HG03175 (cell line): Measurements from ENCODE around the gene IREB2.
A peak's percentile ranks its signal among the peaks of the same experiment; 100 is the strongest.

Experiments
- ATAC-seq: cut with Tn5 transposase; IDR thresholded peaks from one replicate; pipeline ENCODE4 v1.9.1; 2021; ENCODE audit warnings: mild to moderate bottlenecking, moderate library complexity; ENCODE audit not compliant: unreplicated experiment

Gene IREB2

GRCh38 chr15:78540141-78540870, 102.3 kb downstream of the IREB2 start, which contains the start of gene PSMA4:
Gene PSMA4, plus strand, starts transcription at chr15:78540444. Its CDS starts 1,484 bp downstream, at chr15:78541928.
- peak; percentile 78 for ATAC-seq

DNA sequence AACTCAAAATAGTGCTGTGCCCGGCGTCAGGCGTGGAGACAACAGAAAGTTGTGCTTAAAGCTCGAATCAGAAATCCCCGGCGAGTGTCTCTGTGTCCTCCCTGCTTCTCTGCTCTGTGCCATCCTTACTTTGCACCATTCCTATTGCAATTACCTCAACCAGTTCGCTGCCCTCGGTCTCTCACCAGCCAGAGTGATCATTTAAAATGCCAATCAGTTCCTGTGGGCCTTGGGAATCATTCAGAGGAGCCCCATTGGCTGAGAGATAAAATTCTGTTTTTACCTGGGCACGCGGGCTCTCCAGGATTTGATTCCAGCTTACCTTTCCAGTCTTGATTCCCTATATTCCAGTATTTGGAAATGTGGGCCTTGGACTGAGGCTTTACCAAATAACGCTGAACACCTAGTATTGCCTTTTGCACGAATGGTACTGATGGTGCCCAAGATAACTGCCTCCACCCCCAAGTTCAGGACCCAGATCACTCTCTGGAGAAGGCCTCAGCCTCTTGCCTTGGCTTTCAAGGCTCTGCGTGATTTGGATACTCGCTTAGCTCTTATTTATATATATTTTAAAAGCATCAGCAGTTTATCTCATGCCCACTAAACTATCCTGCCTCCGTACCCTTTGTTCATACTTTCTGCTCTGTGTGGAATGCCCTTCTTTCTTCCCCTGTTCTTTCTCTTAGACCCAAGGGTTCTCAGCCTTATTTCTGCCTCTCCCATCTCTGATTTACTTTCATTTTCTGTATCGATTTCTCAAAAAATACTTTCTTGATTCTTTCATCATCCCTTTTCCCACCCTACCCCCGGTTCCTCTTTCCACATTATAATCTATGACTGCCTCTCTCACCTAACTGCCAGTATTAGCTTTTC, 103.1 kb downstream of the IREB2 start:
- no peak for ATAC-seq

- ATAC-seq = no peak
Measured at GRCh38 chr15:78541744-78542034, 103.7 kb downstream of the IREB2 start.

GRCh38 chr15:78542647-78543046, 104.6 kb downstream of the IREB2 start:
- no peak for ATAC-seq

DNA sequence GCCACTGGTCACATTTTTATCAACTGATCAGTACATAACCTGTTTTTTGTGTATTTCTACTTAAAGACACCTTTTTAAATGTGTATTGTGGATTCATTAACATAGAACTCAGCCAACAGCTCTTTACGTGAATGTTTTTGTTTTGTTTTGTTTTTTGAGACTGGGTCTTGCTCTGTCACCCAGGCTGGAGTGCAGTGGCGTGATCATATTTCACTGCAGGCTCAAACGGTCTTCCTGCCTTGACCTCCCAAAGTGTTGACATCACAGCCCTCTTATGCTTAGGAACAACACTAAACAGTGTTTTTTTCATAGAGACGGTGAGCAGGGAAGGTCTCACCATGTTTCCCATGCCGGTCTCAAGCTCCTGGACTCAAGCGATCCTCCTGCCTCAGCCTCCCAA, 112.2 kb downstream of the IREB2 start:
- ATAC-seq = no peak

GRCh38 chr15:78550815-78551214, 112.8 kb downstream of the IREB2 start:
- no peak for ATAC-seq
